Measurements from ENCODE around the gene CUL4B. TPM values are rescaled to one million over a fixed set of nuclear protein-coding genes. Genes with fewer than 3 reads are reported as not detected.

The CUL4B gene
- total RNA-seq, 6 donors from 2014 or later = 17.9 to 58.7 (median 31.1) TPM

- no peak for ATAC-seq (ENCODE audit: low FRiP score in 2 of 2)
- H3K27me3 ChIP-seq = no peaks in the 10 kb centered on the region
- no peaks in the 10 kb centered on the region for H3K9me3 ChIP-seq
- TF ChIP-seq CTCF (IDR thresholded peaks at IDR 0.05) (no peak), POLR2A (IDR thresholded peaks at IDR 0.05) (no peak), EP300 (IDR thresholded peaks at IDR 0.05) (no peak), POLR2AphosphoS5 (IDR thresholded peaks at IDR 0.05) (no peak)
- no peak for DNase-seq
- H3K27ac ChIP-seq = no peak overlapping the region
- no peaks in the 10 kb centered on the region for H3K36me3 ChIP-seq
- peaks cover 0 to 8% (median 3%) of the 10 kb centered on the region in 4 donors for H3K4me1 ChIP-seq
- 93 to 94% methylated on average over 3 of the region's 3 CpGs for WGBS, 2 donors
- H3K4me3 ChIP-seq = no peak overlapping the region
Observed at GRCh38 chrX:120566817-120567216, 6.1 kb upstream of the CUL4B start.

GRCh38 chrX:120564925-120565324 is 4.2 kb upstream of the CUL4B start:
- Histone ChIP-seq H3K36me3 (no peaks in the 10 kb centered on the region), H3K4me1 (peaks cover 0 to 8% (median 3%) of the 10 kb centered on the region in 4 donors), H3K27ac (no peak overlapping the region), H3K9me3 (no peaks in the 10 kb centered on the region), H3K4me3 (no peak overlapping the region), H3K27me3 (no peaks in the 10 kb centered on the region)
- WGBS, 2 donors = 65 to 80% methylated on average over 1 of the region's 1 CpG
- ATAC-seq (ENCODE audit: low FRiP score in 2 of 2) (no peak), DNase-seq (no peak)
- TF ChIP-seq POLR2AphosphoS5 (IDR thresholded peaks at IDR 0.05) = no peak
- TF ChIP-seq POLR2A (IDR thresholded peaks at IDR 0.05) = no peak
- TF ChIP-seq EP300 (IDR thresholded peaks at IDR 0.05) = no peak
- TF ChIP-seq CTCF (IDR thresholded peaks at IDR 0.05) = no peak

- Histone ChIP-seq H3K27ac (peak overlapping the region; percentile 16 to 98 (median 96)), H3K9me3 (no peaks in the 10 kb centered on the region), H3K4me3 (no peak overlapping the region), H3K4me1 (peaks cover 0 to 11% (median 5%) of the 10 kb centered on the region in 4 donors), H3K36me3 (no peaks in the 10 kb centered on the region), H3K27me3 (no peaks in the 10 kb centered on the region)
- DNase-seq (no peak), ATAC-seq (ENCODE audit: low FRiP score in 2 of 2) (no peak)
- TF ChIP-seq CTCF (IDR thresholded peaks at IDR 0.05) = no peak
- TF ChIP-seq POLR2AphosphoS5 (IDR thresholded peaks at IDR 0.05) = no peak
- no peak for TF ChIP-seq EP300 (IDR thresholded peaks at IDR 0.05)
- no peak for TF ChIP-seq POLR2A (IDR thresholded peaks at IDR 0.05)
- WGBS, 2 donors = 43 to 67% methylated on average over 2 of the region's 2 CpGs
Observed at GRCh38 chrX:120562569-120562926, 1.8 kb upstream of the CUL4B start.

GRCh38 chrX:120561634-120562568 is 1.1 kb upstream of the CUL4B start:
- H3K9me3 ChIP-seq = no peaks in the 10 kb centered on the region
- H3K4me1 ChIP-seq = peaks cover 0 to 11% (median 5%) of the 10 kb centered on the region in 4 donors
- DNase-seq = no peak
- 4 to 40% methylated on average over 12 of the region's 12 CpGs for WGBS, 2 donors
- ATAC-seq (ENCODE audit: low FRiP score in 2 of 2) = no peak
- TF ChIP-seq EP300 (IDR thresholded peaks at IDR 0.05) (no peak), POLR2AphosphoS5 (IDR thresholded peaks at IDR 0.05) (peak in 1 of 2 donors; percentile 4)
- H3K27ac ChIP-seq = peak overlapping the region; percentile 96 to 98 (median 97)
- no peaks in the 10 kb centered on the region for H3K27me3 ChIP-seq
- H3K4me3 ChIP-seq = peak overlapping the region in 3 of 4 donors; percentile 55 to 70 (median 63)
- H3K36me3 ChIP-seq = no peaks in the 10 kb centered on the region

GRCh38 chrX:120560405-120560841 is 339 bp downstream of the CUL4B start:
- TF ChIP-seq POLR2AphosphoS5 (IDR thresholded peaks at IDR 0.05) (no peak), POLR2A (IDR thresholded peaks at IDR 0.05) (no peak), EP300 (IDR thresholded peaks at IDR 0.05) (no peak), CTCF (IDR thresholded peaks at IDR 0.05) (no peak)
- no peaks in the 10 kb centered on the region for H3K27me3 ChIP-seq
- H3K4me1 ChIP-seq = peaks cover 0 to 11% (median 5%) of the 10 kb centered on the region in 4 donors
- DNase-seq (peak in 1 of 2 donors; percentile 26), ATAC-seq (ENCODE audit: low FRiP score in 2 of 2) (peak in 1 of 2 donors; percentile 45)
- H3K27ac ChIP-seq = peak overlapping the region; percentile 96 to 98 (median 97)
- WGBS, 2 donors = 0 to 33% methylated on average over 8 to 10 of the region's 10 CpGs
- H3K4me3 ChIP-seq = peak overlapping the region; percentile 45 to 70 (median 59)
- no peaks in the 10 kb centered on the region for H3K36me3 ChIP-seq
- H3K9me3 ChIP-seq = no peaks in the 10 kb centered on the region

All from upper lobe of left lung (tissue), 6 donors.